A673 (cell line): ENCODE results near the gene CORO6. TPM values are rescaled to one million over a fixed set of nuclear protein-coding genes. Genes with fewer than 3 reads are reported as not detected.

ENCODE experiments used
- BruUV-seq: library from RNA; stranded (reverse); fragments of 400-500 nt; replicated peaks from 2 replicates; lab custom pipeline; 2021; lab: Mats Ljungman, UMichigan
- CTCF ChIA-PET: fragments of 300-600 bp; sonication (Branson Sonifier 250); formaldehyde crosslinking; loops from one replicate; lab custom pipeline; 2022; ENCODE audit warnings: antibody characterized with exemption; lab: Charles Lee
- POLR2A ChIA-PET: fragments of 300-600 bp; sonication (Branson Sonifier 250); formaldehyde crosslinking; loops from one replicate; lab custom pipeline; 2022; ENCODE audit warnings: antibody characterized with exemption; ENCODE audit not compliant: low non-redundant PET; lab: Charles Lee
- DNase-seq: peaks from one replicate; pipeline ENCODE4 v3.0.0-alpha.2; 2015; ENCODE audit warnings: low spot score
- H3K27ac ChIP-seq: fragments of 200-600 bp; sonication (generic); 2 replicates; pipeline ENCODE4 v1.5.1; 2016; ENCODE audit warnings: mixed run types, low read depth, mild to moderate bottlenecking, mixed read lengths, antibody characterized with exemption, low read length; ENCODE audit not compliant: poor library complexity, severe bottlenecking
- H3K27me3 ChIP-seq: fragments of 200-600 bp; sonication (generic); replicated peaks from 2 replicates; pipeline ENCODE4 v1.6.1; 2017; ENCODE audit warnings: mixed run types, low read depth, mild to moderate bottlenecking, mixed read lengths, antibody characterized with exemption, low read length; ENCODE audit not compliant: insufficient read depth, poor library complexity
- H3K36me3 ChIP-seq: fragments of 200-600 bp; sonication (generic); 2 replicates; pipeline ENCODE4 v1.6.1; 2016; ENCODE audit warnings: mixed run types, mild to moderate bottlenecking, mixed read lengths, antibody characterized with exemption, low read length; ENCODE audit not compliant: insufficient read depth, poor library complexity, severe bottlenecking
- H3K4me1 ChIP-seq: fragments of 200-600 bp; sonication (generic); 2 replicates; pipeline ENCODE4 v1.6.1; 2017; ENCODE audit warnings: mixed run types, mild to moderate bottlenecking, mixed read lengths, antibody characterized with exemption, low read length; ENCODE audit not compliant: insufficient read depth, poor library complexity, severe bottlenecking
- H3K4me3 ChIP-seq: fragments of 200-600 bp; sonication (generic); 2 replicates; pipeline ENCODE4 v1.5.1; 2016; ENCODE audit warnings: low read depth, mixed run types, mild to moderate bottlenecking, mixed read lengths, low read length; ENCODE audit not compliant: poor library complexity, severe bottlenecking
- H3K9me3 ChIP-seq: fragments of 200-600 bp; sonication (generic); 2 replicates; pipeline ENCODE4 v1.6.1; 2016; ENCODE audit warnings: mixed run types, low read depth, mild to moderate bottlenecking, mixed read lengths, antibody characterized with exemption, low read length; ENCODE audit not compliant: poor library complexity, severe bottlenecking
- EZH2 ChIP-seq: fragments of 200-600 bp; sonication (generic); IDR thresholded peaks from 2 replicates; pipeline ENCODE4 v1.6.1; 2017; ENCODE audit warnings: borderline replicate concordance, low read depth, mild to moderate bottlenecking, mixed read lengths, antibody characterized with exemption, low read length; ENCODE audit not compliant: poor library complexity, severe bottlenecking
- intact Hi-C: fragments of 100-400 bp; cut with micrococcal nuclease; formaldehyde crosslinking; loops from one replicate; pipeline ENCODE4 v1.10.0; 2022; ENCODE audit not compliant: unreplicated experiment
- total RNA-seq: library from RNA; stranded (reverse); gene quantifications from 2 replicates; pipeline ENCODE4 v1.2.3, GENCODE V29; 2021
- TF ChIP-seq, protein P1 (sequence below): fragments of 300-800, 200-600 bp; sonication (generic); conservative IDR thresholded peaks from 2 replicates; pipeline ENCODE4 v1.5.1; 2017; ENCODE audit warnings: low read depth, mild to moderate bottlenecking, antibody characterized with exemption, low read length, moderate library complexity, mixed read lengths

The CORO6 gene
- total RNA-seq, 1 experiment from 2014 or later: 19.7 TPM

DNA sequence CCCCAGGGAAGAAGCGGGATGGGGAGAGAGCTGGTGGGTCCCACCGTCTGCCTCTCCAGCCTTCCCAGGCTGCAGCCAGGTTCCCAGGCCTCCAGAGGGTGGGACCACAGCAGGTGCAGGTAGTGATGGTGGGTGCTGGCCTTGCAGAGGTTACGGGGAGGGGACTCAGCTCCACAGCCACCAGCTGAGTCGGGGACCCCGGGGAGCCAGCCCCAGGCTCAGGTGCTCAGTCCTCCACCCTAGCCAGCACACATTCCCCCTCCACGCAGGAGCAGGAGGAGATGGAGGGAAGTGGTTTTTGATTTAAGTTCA, 49.2 kb downstream of the CORO6 start:
- Histone ChIP-seq H3K9me3 (no peaks in the 10 kb centered on the region), H3K36me3 (peaks cover 53% of the 10 kb centered on the region), H3K27ac (no peak overlapping the region), H3K27me3 (no peaks in the 10 kb centered on the region), H3K4me1 (peaks cover 23% of the 10 kb centered on the region), H3K4me3 (no peak overlapping the region)
- DNase-seq: no peak
- ChIA-PET POLR2A (no interaction called here), CTCF (no interaction called here)
- TSS peak; percentile 50 for BruUV-seq
- intact Hi-C loops: no loop called here
- TF ChIP-seq, protein P1, sequence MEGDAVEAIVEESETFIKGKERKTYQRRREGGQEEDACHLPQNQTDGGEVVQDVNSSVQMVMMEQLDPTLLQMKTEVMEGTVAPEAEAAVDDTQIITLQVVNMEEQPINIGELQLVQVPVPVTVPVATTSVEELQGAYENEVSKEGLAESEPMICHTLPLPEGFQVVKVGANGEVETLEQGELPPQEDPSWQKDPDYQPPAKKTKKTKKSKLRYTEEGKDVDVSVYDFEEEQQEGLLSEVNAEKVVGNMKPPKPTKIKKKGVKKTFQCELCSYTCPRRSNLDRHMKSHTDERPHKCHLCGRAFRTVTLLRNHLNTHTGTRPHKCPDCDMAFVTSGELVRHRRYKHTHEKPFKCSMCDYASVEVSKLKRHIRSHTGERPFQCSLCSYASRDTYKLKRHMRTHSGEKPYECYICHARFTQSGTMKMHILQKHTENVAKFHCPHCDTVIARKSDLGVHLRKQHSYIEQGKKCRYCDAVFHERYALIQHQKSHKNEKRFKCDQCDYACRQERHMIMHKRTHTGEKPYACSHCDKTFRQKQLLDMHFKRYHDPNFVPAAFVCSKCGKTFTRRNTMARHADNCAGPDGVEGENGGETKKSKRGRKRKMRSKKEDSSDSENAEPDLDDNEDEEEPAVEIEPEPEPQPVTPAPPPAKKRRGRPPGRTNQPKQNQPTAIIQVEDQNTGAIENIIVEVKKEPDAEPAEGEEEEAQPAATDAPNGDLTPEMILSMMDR: no peak
- TF ChIP-seq EZH2: no peak

GRCh38 chr17:29572691-29573557, 49.8 kb downstream of the CORO6 start:
- Histone ChIP-seq H3K4me1 (peaks cover 19% of the 10 kb centered on the region), H3K36me3 (peaks cover 48% of the 10 kb centered on the region), H3K9me3 (no peaks in the 10 kb centered on the region), H3K4me3 (no peak overlapping the region), H3K27me3 (no peaks in the 10 kb centered on the region), H3K27ac (no peak overlapping the region)
- POLR2A ChIA-PET: no interaction called here
- DNase-seq: peak; percentile 66
- no TSS peak for BruUV-seq
- no peak for TF ChIP-seq EZH2
- TF ChIP-seq, protein P1: peak; percentile 60
- intact Hi-C loops: no loop called here
- CTCF ChIA-PET: interaction anchor here (0.5 to 0.7 kb wide), 4 partner anchors 8 to 447 kb away, joined by 3 to 6 read pairs (median 4); no protein-coding TSS in a partner anchor

- BruUV-seq: no TSS peak
- intact Hi-C loops: no loop called here
- CTCF ChIA-PET: interaction anchor here (0.5 to 0.6 kb wide), 2 partner anchors 9 to 446 kb away, joined by 4 to 6 read pairs; no protein-coding TSS in a partner anchor
- Histone ChIP-seq H3K36me3 (peaks cover 40% of the 10 kb centered on the region), H3K27me3 (no peaks in the 10 kb centered on the region), H3K27ac (no peak overlapping the region), H3K4me1 (peaks cover 19% of the 10 kb centered on the region), H3K4me3 (no peak overlapping the region), H3K9me3 (no peaks in the 10 kb centered on the region)
- POLR2A ChIA-PET: no interaction called here
- DNase-seq: no peak
- no peak for TF ChIP-seq EZH2
- TF ChIP-seq, protein P1: no peak
Measured at GRCh38 chr17:29571883-29572681, 50.6 kb downstream of the CORO6 start.
